PC-3 (cell line): Measurements from ENCODE around the gene KCNH4.
"Not testable (repeated sequence)": the region's sequence is repeated elsewhere in the genome, so short reads cannot be mapped to it uniquely, and the experiment has no call there.

Source experiments
- CTCF ChIP-seq: fragments of 300-600 bp; sonication (generic); conservative IDR thresholded peaks from 2 replicates; pipeline ENCODE4 v1.5.1; 2017; ENCODE audit warnings: antibody characterized with exemption, low read depth, mild to moderate bottlenecking, low read length
- EZH2 ChIP-seq: fragments of 300-600 bp; sonication (generic); IDR thresholded peaks from one replicate; pipeline ENCODE4 v1.6.1; 2017; ENCODE audit warnings: antibody characterized with exemption, mild to moderate bottlenecking, low read length; ENCODE audit not compliant: unreplicated experiment
- EZH2phosphoT487 ChIP-seq: fragments of 300-600 bp; sonication (generic); IDR thresholded peaks from 2 replicates; pipeline ENCODE4 v1.6.1; 2018; ENCODE audit warnings: mild to moderate bottlenecking, antibody characterized with exemption, low read length, borderline replicate concordance

DNA sequence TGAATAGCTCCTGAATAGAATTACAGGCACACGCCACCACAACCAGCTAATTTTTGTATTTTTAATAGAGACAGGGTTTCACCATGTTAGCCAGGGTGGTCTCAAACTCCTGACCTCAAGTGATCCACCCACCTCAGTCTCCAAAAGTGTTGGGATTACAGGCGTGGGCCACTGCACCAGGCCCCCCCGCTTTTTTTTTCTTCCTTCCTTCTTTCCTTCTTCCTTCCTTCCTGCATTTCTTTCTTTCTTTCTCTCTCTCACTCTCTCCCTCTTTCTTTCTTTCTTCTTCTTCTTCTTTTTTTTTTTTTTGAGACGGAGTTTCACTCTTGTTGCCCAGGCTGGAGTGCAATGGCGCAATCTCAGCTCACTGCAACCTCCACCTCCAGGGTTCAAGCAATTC, 5.2 kb upstream of the KCNH4 start:
- TF ChIP-seq CTCF, EZH2phosphoT487, EZH2: not testable (repeated sequence)
